ENCODE results near the gene ATP1A3. TPM values are rescaled to one million over a fixed set of nuclear protein-coding genes. Genes with fewer than 3 reads are reported as not detected.
A peak's percentile ranks its signal among the peaks of the same experiment; 100 is the strongest.
"Not testable (repeated sequence)": the region's sequence is repeated elsewhere in the genome, so short reads cannot be mapped to it uniquely, and the experiment has no call there.

Gene ATP1A3
- polyA plus RNA-seq, 1 donor = not detected

DNA sequence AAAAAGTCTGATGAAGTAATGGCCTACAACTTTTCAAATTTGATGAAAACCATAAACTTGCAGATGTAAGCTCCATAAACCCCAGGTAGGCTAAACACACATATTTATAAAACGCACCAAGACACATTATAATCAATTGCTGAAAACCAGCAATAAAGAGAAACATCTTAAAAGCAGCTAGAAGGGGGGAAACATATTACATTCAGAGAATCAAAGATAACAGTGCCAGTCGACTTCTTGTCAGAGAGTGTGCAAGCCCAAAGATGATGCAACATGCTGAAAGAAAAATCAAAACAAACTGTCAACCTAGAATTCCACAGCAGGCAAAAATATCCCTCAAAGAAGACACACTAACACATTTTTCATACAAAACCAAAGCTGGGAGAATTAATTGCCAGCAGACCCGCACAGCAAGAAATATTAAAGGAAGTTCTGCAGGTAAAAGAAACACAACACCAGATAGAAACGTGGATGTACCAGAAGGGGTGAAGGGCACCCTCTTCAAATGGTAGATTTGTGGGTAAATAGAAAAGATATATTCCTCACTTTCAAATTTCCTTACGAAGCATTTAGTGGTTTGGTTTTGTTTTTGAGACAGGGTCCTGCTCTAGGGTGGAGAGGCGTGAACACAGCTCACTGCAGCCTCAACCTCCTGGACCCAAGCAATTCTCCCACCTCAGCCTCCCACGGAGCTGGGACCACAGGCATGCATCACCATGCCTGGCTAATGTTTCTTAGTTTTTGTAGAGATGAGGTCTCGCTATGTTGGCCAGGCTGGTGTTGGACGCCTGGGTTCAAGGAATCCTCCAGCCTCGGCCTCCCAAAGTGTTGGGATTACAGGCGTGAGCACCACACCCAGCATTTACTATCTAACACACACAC, 16.5 kb upstream of the ATP1A3 start:
- DNase-seq = no peak

DNA sequence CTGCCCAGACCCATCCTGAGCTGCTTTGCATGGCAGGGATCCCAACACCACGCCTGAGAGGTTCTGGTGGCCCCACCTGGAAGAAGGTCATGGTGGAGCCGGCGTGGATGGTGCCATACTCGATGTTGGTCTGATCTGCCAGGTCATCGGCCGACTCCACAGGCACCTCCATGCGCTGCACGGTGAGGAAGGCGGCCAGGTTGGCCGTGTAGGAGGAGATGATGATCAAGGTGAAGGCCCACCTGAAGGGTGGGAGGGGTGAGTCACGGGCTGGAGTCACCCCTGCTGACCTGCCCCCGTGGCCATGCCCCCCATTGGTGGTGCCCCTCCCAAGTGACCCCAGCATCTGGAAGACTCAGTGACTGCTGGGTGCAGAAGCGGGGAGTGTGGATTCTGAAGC, 12.5 kb upstream of the ATP1A3 start:
- no peak for DNase-seq

- DNase-seq = no peak
Observed at GRCh38 chr19:42005504-42005903, 11.5 kb upstream of the ATP1A3 start.

DNA sequence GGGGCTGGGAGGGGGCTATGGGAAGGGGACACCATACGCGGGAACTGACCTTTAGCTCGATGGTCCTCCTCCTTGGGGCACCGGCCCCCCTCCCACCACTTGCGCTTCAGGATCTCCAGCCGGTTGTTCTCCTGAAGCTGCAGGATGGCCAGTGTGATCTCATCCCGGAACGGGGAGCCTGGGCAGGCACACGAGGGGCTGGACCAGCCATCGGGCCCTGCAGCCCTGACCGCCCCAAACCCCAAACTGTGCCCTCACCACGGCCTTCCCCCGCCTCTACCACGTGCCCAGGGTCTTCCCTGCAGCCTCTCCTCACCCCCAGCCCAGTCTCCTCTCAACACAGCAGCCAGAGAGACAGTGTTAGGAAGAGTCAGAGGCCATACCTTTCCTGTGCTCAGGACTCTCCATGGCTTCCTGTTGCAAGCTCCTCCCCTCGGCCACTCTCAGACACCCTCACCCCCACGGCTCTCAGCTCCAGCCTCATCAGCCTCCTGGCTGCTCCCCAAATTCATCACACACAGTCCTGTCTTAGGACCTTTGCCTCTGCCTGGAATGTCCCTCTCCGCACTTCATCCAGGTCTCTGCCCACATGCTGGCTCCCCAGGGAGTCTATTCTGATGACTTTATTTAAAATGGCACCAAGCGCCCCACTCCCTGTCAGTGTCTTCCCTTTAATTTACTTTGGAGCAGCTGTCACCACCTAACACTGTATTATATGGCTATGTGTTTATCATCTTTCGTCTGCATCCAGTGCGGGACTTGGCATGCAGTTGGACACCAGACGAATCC, 9.7 kb upstream of the ATP1A3 start:
- no peak for DNase-seq

GRCh38 chr19:41999878-42000208, 5.8 kb upstream of the ATP1A3 start:
- DNase-seq = no peak

DNA sequence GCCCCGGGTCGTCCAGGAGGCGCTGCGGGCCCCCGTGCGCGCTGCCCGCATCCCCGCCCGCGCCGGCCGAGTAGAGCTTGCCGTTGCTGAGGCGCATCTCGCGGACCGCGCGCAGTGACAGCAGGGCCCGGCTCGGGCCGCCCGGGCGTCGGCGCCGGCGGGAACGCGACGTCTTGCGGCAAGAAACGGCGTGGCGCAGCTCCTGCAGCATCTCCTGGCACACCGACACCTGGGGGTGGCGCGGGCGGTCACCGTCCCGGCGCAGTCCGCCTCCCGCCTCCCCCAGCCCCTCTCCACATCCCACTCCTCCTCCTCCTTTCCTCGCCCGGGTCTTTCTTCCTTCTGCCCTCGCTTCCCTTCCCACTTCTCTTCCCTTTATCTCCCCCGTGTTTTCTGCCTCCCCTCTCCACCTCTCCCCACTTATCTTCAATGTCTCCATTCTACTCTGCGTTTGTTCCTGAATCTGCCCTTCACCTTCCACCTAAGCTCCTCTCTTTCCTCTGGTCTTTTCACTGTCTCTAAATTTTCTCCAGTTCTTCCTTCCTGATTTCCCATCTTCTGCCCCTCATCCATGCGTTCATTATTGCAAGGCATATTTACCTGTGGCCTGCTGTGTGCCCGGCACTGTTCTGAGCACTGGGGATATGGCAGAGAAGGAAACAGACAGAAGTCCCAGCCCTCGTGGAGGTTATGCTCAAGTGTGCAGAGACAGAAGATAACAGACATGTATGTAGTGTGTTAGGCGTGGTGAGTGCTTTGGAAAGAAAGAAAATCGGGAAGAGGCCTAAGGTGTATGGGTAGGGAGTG, 5.2 kb upstream of the ATP1A3 start:
- DNase-seq = no peak

DNA sequence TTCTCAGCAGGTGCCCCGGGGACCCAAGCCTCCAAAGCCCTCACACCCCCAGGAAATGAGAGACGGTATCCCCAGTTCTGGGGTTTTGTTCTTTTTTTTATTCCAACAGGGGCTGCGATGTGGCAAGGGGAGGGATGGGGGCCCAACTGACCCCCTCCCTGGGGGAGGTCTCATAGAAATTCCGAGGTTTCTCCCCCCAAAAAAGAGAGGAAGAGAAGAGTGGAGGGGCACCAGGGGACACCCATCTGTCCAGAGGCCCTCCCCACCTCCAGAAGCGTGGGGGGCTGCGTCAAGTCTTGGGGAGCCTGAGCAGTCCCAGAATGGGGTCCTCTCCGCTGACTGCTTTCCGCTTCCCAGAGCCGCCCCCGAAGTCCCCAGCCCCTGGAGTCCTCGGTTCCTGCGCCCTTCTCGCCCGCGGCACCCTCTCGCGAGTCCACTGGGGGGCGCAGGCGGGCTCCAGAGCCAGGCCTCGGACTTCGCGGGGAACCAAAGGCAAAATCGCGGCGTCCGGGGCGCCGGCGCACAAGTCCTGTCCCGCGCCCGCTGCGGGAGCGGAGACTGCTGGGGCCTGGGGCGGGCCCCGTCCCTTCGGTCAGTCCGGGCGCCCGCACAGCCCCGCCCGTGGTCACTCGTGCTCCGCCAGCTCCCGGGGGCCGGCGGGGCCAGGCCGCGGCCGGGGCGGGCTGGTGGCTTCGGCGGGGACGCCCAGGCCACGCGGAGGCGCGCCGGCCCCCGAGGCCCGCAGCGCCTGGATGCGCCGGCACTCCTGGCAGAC, 4.4 kb upstream of the ATP1A3 start:
- DNase-seq = no peak

DNA sequence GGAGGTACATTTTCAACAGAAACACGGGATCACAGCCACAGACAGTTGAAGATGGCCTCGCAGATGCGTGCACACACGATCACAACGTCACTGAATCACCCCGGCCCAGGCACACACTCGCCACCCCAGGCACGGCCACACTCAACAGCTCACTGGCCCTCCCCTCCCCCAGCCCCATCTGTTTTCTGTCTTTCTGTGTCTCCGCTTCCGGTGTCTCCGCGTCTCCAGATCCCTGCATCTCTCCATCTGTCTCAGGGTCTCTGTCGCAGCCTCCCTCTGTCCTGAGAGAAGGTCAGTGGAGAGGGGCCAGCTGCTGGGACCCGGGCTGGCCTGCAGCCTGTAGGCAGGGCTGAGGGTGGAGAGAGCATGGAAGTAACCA, 3.8 kb upstream of the ATP1A3 start:
- no peak for DNase-seq

GRCh38 chr19:41997121-41997850, 3.3 kb upstream of the ATP1A3 start:
- DNase-seq = peak; percentile 41

DNA sequence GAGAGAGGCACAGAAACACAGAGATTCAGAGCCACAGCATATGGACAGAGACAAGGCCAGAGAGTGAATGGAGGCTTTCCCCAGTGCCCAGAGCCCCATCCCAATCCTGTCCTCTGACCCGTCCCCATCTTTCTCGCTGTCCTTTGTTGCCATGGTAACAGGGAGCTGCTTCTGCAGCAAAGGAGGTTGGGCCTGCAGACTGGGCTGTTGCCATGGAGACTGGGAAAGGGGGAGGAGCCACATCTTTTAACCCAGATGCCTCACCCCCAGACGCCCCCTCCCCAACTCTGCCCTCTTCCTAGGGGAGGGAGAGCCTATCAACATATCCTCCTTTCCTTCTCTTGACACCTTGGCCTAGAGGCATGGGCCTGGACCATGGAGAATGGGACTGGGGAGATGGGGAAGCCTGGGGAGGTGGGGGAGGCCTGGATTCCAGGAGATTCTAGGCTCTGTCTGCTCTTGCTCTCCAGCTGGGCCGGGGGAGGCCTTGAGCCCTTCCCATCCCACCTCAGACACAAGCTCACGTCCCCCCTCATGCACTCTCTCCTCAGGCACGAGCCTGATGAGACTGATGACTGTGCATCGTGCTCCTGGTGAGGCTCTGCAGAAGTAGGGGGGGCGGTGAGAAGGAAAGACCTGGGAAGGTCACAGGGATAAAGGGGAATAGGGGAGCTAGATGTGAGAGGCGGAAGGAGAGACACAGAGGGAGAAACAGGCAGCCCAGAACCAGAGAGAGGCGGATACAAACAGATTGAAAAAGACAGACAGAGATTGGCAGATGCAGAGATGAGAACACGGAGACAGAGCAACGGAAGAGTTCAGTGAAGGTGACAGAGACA, 2.1 kb upstream of the ATP1A3 start:
- DNase-seq = no peak

GRCh38 chr19:41994994-41995958, 1.2 kb upstream of the ATP1A3 start:
- DNase-seq = no peak

DNA sequence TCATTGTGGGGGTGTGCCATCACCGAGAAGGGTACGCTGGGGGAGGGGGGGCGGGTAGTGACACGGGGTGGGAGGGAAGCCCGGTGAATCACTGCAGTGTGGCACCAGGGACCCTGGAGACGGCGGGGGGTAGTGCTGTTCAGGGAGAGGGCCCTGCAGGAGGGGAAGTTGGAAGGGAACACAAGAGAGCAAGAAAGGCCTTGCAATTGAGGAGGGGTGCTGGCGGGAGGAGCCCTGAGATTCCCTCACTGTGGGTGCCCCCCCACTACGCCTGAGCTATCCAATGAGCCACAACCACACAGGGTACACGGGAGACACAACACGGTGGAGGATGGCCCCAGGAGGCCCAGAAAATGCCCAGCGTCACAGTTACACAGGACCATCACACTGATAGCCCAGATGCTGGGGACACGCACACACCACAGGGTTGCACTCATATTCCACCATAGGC, 516 bp upstream of the ATP1A3 start:
- no peak for DNase-seq

- not testable (repeated sequence) for DNase-seq
Observed at GRCh38 chr19:41991925-41992569, 2.0 kb downstream of the ATP1A3 start.

DNA sequence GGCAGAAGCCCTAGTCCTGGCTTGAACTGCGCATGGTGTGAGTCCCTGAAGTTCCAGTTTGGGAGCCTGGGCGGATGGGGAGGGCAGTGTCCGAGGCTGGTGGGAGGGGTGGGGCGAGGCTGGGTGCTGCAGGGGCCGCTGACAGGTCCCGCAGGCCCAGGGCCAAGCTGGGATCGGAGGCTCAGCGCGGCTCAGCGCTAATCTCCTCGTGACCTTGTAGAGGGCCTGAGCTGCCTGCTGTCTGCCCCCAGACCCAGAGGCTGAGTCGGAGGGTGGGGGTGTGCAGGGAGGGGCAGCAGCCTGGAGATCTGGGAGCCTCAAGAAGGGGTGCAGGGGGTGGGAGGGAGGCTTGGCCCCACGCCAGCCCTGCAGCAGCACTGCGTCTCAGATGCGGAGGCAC, 3.0 kb downstream of the ATP1A3 start:
- no peak for DNase-seq

DNA sequence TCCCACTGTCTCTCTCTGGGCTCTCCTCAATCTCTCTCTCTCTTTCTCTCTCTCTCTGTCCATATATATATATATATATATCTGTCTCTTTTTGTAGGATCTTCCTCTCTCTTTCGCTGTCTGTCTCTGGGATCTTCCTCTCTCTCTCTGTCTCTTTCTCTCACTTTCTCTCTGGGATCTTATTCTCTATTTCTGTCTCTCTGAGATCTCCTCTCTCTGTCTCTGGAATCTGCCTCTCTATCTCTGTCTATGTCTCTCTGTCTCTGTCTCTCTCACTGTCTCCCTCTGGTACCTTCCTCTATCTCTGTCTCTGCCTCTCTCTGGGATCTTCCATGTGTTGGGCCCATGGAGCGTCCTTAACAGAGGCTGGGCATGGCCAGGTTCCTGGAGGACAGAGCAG, 3.4 kb downstream of the ATP1A3 start:
- no peak for DNase-seq

DNA sequence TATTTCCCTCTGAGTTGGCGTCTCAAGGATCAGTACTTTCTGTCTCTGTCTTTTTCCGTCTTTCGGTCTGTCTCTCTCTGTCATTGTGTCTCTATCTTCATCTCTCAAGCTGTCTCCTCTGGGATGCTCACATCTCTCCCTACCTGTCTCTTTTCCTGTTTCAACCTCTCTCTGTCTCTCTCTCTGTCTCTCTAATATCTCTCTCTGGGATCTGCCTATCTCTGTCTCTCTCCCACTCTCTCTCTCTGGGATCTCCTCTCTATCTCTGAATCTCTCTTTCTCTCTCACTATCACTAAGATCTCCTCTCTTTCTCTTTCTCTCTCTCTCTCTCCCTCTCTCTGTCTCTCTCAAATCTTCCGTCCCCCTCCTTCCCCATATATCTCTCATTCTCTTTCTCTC, 4.0 kb downstream of the ATP1A3 start:
- DNase-seq = no peak

- DNase-seq = no peak
Observed at GRCh38 chr19:41988947-41989346, 5.1 kb downstream of the ATP1A3 start.

- DNase-seq = no peak
Observed at GRCh38 chr19:41987141-41987860, 6.7 kb downstream of the ATP1A3 start.

Measured in hindlimb muscle (tissue), 1 donor.